Activated T-cell treated with anti-CD3 and anti-CD28 coated beads for 1 hour (primary cell): ENCODE results near the gene CSF1R.

Experiments used
- DNase-seq: peaks from one replicate; pipeline ENCODE4 v3.0.0-alpha.2; 2020; ENCODE audit warnings: low read depth

The CSF1R gene

DNA sequence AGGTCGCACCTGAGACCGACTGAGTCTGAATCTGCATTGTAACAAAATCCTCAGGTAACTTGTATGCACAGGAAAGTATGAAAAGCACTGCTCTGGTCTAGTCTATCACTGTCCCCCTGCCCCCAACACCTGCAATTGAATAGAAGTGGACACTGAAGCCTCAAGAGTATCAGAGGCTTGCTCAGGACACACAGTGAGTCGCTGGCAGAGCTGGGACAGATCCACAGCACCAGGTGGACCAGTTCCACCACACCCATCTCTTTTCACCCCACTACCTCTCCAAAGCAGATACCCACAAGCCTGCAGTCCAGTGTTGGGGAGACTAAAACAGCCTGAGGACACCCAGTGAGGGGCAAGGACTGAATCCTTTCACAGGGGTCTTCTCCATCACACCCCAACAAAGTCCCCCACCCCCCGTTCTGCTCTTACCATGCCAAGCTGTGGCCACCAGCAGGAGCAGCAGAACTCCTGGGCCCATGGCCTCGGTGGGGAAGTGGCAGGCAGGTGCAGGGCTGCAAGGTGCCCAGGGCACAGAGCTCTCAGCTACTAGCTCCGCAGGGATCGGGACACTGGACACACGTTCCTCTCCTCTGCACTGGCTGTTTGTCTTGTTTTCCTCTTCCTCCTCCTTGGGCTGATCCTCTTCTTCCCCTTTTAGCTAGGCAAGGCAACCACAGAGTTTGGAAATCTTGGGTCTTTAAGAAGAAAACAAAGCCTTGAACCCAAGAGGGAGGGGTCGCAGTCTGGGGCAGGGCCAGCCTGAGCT lies at the start of gene CSF1R:
Gene CSF1R, minus strand, starts transcription at position 605 of the 766 bp plus-strand sequence. Its CDS starts 127 bp downstream, at position 478.
- no peak for DNase-seq

GRCh38 chr5:150135557-150136304 lies 49.4 kb upstream of the CSF1R start:
- no peak for DNase-seq

DNA sequence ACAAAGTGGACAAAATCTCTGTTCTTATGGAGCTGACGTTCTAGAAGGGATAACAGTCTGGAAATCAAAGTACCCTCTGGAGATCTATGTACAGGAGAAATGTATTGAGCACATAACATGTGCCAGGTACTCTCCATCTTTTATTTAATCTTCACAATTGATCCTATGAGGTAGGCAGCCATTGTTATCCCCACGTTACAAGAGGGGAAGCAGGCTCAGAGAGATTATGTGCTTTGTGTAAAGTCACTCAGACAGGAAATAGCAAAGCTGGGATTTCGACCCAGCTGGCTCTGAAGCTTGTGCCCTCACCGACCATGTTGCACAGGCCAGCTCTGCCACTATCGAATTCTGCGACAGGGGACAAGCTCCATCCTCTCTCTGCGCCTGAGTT lies 47.8 kb upstream of the CSF1R start:
- DNase-seq = no peak

DNA sequence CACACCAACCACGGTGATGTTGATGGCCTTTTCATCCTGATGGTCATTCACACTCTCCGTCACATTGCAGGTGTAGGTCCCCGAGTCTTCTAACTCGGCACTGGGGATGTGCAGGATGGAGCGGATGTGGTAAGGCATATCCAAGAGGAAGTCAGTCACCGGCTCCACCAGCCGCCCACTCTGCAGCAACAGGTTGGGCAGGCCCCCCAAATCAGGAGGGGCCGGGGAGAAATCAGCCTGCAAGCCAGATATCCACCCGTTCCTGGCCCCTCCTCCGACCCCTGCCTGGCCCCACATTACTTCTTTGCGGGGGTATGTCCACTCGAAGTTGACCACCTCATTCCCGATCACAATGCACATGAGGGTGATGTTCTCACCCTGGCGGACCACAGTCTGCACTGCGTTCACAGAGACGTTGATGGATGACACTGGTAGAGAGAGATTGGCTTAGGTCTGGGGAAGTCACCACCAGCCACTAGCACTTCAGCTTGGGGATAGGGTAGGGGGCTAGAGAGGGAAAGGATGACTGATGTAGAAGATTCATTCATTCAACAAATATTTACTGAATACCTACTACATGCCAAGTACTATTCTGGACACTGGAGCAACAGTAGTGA lies 47.3 kb upstream of the CSF1R start:
- no peak for DNase-seq

- no peak for DNase-seq
Measured at GRCh38 chr5:150132740-150133139, 46.4 kb upstream of the CSF1R start.

DNA sequence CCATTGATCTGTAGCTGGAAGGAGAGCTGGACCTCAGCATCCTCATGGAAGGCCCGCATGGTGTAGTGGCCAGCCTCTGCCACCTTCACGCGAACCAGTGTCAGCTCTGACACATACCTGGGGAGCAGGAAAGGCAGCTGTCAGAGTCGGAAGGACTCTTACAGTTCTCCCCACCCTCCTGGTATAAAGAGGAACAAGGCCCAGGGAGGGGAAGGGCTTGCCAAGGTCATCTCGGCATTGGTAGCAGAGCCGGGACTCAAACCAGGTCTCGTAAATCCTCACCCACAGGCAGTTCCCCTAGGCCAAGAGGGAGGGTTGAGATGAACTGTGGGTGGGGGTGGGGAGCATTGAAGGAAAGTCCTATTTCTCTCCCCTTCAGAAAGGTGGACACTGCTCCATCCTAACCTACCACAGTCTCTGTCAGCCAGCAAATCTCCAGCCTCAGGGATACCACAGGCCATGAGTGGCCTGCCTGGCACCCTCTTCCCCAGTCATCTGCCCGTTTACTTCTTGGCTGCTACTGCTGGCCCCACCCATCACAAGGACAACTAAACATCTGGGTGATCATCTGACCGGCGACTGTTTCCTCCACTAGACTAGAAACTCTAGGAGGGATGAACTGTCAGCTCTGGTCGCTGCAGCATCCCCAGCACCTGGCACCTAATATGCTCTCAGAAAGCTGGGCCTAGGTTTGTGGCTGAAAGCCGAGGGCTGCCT lies 45.8 kb upstream of the CSF1R start:
- no peak for DNase-seq

DNA sequence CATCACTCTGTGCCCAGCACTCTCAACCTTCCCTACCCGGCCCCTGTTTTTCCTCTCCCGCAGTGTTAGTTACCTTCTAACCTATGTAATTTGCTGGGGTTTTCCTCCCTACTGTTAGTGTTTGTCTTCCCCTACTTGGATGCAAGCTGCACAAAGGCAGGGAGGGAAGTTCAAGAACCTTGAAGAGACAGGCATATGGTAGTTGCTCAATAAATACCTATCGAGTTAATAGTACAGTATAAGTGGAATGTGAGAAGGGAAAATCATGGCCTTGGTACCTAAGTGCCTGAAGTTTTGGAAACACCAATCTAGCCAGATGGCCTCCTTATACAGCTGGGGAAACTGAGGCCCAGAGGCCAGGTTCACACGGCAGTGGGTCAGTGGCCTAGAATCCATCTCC lies 45.1 kb upstream of the CSF1R start:
- no peak for DNase-seq

- DNase-seq = no peak
Measured at GRCh38 chr5:150130493-150130922, 44.2 kb upstream of the CSF1R start.

- DNase-seq = peak; percentile 11
Measured at GRCh38 chr5:150129813-150130492, 43.6 kb upstream of the CSF1R start.

DNA sequence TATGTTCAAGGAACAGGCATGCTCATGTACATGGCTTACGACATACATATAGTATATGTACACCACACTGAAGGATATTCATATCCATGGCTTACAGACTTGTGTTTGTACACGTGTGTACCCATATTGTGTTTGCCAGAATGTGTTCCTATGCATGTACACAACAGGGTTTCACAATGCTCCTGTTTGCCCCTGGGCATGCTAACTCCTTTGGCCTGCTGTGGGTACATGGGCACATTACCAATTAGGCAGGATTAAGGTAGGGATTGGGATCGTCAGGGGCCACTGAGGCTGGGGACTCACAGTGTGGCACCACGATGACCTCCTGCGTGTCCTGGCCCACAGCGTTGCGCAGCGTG lies 43.1 kb upstream of the CSF1R start:
- DNase-seq = no peak

DNA sequence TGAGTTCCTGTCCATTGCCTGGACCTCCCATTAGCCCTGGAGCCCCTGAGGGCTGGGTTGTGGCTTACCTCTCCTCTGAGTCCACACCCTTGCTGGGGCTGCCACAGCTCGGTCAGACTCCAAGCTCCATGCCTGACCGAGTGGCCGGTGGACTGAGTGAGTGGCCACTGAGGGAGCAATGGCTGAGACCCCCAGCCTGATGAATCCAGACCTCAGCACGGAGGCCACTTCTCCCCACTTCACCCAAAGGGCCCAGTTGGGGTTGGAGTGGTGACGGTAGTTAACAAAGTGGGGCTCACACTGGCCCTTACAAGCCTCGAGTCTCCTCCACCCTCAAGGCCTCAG lies 40.5 kb upstream of the CSF1R start:
- no peak for DNase-seq

DNA sequence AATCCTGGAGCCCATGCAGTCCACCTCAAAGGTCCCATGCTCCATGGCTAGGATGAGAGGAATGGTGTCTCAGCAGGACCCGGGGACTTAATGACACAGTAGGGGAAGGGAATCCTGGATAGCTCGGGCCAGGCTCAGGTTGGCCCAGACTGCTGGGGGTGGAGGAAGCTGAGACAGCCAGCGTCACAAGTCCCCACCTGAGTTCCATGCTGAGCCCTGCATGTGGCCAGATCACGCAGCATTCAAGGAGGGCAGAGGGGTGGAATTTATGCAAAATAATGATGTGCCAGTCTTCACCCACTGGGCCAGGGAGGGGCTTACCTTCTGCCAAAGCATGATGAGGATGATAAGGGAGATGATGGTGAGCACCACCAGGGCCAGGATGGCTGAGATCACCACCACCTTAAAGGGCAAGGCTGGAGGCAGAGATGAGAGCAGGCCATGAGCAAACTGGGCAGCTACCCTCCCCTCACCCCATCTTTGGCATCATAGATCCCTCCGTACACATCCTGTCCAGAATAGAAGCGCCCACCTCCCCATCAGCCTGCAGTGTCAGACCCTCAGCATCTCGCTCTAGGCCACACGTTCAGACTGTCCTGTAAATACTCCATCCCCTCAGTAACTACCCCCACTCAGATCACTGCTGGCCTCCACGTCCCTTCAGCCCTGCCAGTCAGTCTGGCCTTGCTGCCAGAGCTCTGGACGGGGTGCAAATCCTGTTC lies 40.0 kb upstream of the CSF1R start:
- no peak for DNase-seq

DNA sequence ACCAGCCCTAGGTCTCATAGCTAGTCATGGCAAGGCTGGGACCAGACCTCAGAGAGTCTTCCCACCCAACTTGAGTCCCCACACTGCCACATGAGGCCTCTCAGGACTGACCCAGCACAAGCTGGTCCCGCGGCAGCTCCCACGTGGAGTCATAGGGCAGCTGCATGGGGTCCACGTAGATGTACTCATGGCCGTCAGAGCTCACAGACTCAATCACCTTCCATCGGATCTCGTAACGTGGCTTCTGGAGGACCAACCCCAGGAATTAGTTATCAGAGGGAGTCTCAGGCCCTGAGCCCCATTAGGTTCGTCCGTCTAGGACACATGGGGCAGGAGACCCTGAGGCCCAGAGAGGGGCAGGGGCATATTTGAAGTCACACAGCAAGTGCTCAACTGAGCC lies 39.0 kb upstream of the CSF1R start:
- DNase-seq = no peak

- no peak for DNase-seq
Measured at GRCh38 chr5:150124596-150124995, 38.2 kb upstream of the CSF1R start.

DNA sequence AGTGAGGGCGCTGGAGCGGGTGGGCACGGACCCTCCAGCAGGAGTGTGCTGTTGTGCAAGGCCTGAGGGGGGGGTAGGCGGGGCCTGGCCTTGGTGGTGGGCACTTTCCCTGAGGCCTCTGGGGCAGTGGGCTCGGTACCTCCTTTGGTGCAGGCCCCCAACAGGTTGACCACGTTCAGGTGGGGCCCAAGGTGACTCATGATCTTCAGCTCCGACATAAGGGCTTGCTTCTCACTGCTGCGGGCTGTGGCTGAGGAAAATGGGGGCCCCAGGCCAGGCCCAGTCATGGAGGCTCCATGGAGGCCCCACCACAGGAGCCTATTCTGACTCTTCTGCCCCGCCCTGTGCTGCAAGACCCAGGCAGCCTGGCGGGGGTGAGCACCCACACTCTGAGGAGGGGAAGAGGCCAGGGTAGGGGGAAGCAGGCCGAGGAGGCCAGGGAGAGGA lies 37.8 kb upstream of the CSF1R start:
- no peak for DNase-seq

DNA sequence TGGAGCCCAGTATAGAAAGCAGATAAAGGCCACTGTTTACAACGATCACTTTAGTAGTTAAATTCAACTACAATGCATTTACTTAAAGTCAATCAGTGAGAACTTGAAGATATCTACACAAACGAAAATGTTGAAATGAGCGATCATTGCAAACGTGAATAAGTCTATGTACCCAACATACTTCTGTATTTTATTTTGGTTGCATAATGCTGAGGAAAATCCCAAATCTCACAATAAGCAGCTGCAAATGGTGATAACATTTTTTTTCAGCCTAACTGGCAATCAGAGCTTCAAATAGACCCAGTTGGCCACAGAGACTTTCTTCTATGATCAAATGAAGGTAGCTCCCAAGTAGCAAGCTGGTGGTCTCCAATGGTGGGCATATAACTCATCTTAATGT lies 37.2 kb upstream of the CSF1R start:
- no peak for DNase-seq

- no peak for DNase-seq
Measured at GRCh38 chr5:150122536-150123481, 36.5 kb upstream of the CSF1R start.

GRCh38 chr5:150122158-150122510 lies 35.8 kb upstream of the CSF1R start:
- DNase-seq = no peak

DNA sequence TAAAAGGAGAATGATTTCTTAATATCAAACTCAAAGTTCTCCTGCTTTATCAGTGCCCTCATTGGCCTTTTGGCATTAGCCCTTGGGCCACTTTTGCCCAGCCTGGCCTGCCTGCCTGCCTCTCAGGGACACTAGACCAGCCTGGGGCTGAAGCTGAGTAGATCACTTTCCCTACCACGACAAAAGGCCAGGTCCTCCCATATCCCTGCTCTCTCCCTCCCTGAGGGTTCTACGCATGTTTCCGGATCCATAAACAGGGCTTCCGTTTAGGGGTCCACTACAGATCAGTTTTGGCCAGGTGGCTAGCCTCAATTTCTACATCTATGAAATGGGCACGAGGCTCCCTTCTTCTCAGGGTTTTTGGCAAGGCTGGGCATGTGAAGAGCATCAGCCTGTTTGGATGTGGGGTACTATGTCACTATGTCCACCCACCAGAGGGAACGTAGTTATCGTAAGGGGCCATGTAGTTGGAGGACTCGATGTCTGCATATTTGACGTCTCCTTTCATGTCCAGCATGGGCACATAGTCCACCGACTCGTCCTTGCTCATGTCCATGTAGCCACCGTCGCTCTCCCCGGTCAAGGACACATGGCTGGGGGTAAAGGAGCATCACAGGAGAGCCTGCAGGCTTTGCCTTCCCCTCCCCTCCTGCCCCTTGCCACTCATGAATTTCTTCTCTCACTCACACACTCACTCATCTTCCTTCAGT lies 35.2 kb upstream of the CSF1R start:
- DNase-seq = no peak
